Cardiac muscle cell (in vitro differentiated cells and primary cell): Measurements from ENCODE around the gene ACER3. TPM values are rescaled to one million over a fixed set of nuclear protein-coding genes. Genes with fewer than 3 reads are reported as not detected.

Source experiments
- DNase-seq, 2 donors: peaks; one replicate each; pipeline versions ENCODE4 v3.0.0 to v3.0.0-alpha.2; 2010 to 2017; ENCODE audit warnings: low read depth in 1 of 2, low spot score in 1 of 2
- H3K27ac ChIP-seq: fragments of 200-600 bp; sonication (generic); 2 replicates; pipeline ENCODE4 v1.5.1; 2016
- H3K27me3 ChIP-seq: fragments of 200-600 bp; sonication (generic); 2 replicates; pipeline ENCODE4 v1.6.0; 2016; ENCODE audit warnings: control low read depth
- H3K36me3 ChIP-seq: fragments of 200-600 bp; sonication (generic); 2 replicates; pipeline ENCODE4 v1.5.1; 2016; ENCODE audit warnings: control low read depth
- H3K4me1 ChIP-seq: fragments of 200-600 bp; sonication (generic); 2 replicates; pipeline ENCODE4 v1.8.1; 2017; ENCODE audit warnings: low read depth, mild to moderate bottlenecking, mixed run types
- H3K4me3 ChIP-seq: fragments of 200-600 bp; sonication (generic); 2 replicates; pipeline ENCODE4 v1.5.1; 2016; ENCODE audit warnings: mild to moderate bottlenecking
- H3K9me3 ChIP-seq: fragments of 200-600 bp; sonication (generic); 2 replicates; pipeline ENCODE4 v1.5.1; 2017; ENCODE audit warnings: low read depth, mild to moderate bottlenecking, control low read depth
- CTCF ChIP-seq: IDR thresholded peaks from 2 replicates; pipeline ENCODE4 v1.5.1; 2012; ENCODE audit warnings: low read depth, mild to moderate bottlenecking, low read length
- polyA plus RNA-seq: library from polyadenylated mRNA; unstranded; fragments of >200 nt; fragmentation: Nextera tagmentation; extraction: Ambion mirVana; gene quantifications from 2 replicates; pipeline ENCODE4 v1.2.1, GENCODE V29; 2016
- total RNA-seq: library from RNA; depleted of rRNA; stranded (reverse); fragments of >200 nt; gene quantifications from 2 replicates; pipeline ENCODE4 v1.2.3, GENCODE V29; 2016

Gene ACER3
- total and polyA plus RNA-seq, 2 experiments from 2014 or later, result 5.6 to 9.8 TPM

GRCh38 chr11:76872959-76873827 lies 12.5 kb downstream of the ACER3 start:
- H3K27ac ChIP-seq, result no peak overlapping the region
- H3K9me3 ChIP-seq, result no peaks in the 10 kb centered on the region
- no peak for TF ChIP-seq CTCF
- no peaks in the 10 kb centered on the region for H3K4me1 ChIP-seq
- no peak for DNase-seq
- H3K27me3 ChIP-seq, result no peaks in the 10 kb centered on the region
- no peaks in the 10 kb centered on the region for H3K36me3 ChIP-seq
- H3K4me3 ChIP-seq, result no peak overlapping the region

- no peak overlapping the region for H3K27ac ChIP-seq
- no peaks in the 10 kb centered on the region for H3K9me3 ChIP-seq
- no peak for TF ChIP-seq CTCF
- no peaks in the 10 kb centered on the region for H3K27me3 ChIP-seq
- no peak overlapping the region for H3K4me3 ChIP-seq
- H3K4me1 ChIP-seq, result no peaks in the 10 kb centered on the region
- DNase-seq, result no peak
- H3K36me3 ChIP-seq, result no peaks in the 10 kb centered on the region
These were observed 17.3 kb downstream of the ACER3 start for GRCh38 chr11:76878014-76878413.

- Histone ChIP-seq H3K27ac (no peak overlapping the region), H3K36me3 (no peaks in the 10 kb centered on the region)
These were observed 19.6 kb downstream of the ACER3 start for GRCh38 chr11:76880314-76880713.

GRCh38 chr11:76880956-76881355 lies 20.2 kb downstream of the ACER3 start:
- no peak for DNase-seq
- H3K27ac ChIP-seq, result no peak overlapping the region
- H3K27me3 ChIP-seq, result no peaks in the 10 kb centered on the region
- no peaks in the 10 kb centered on the region for H3K36me3 ChIP-seq
- no peaks in the 10 kb centered on the region for H3K9me3 ChIP-seq
- no peaks in the 10 kb centered on the region for H3K4me1 ChIP-seq
- no peak overlapping the region for H3K4me3 ChIP-seq
- no peak for TF ChIP-seq CTCF

More at GRCh38 chr11:76880314-76880713, 19.6 kb downstream of the ACER3 start:
- H3K9me3 ChIP-seq, result no peaks in the 10 kb centered on the region
- H3K27me3 ChIP-seq, result no peaks in the 10 kb centered on the region
- DNase-seq, result no peak
- no peak overlapping the region for H3K4me3 ChIP-seq
- TF ChIP-seq CTCF, result no peak
- H3K4me1 ChIP-seq, result no peaks in the 10 kb centered on the region

- H3K27me3 ChIP-seq, result no peaks in the 10 kb centered on the region
- no peak overlapping the region for H3K4me3 ChIP-seq
- no peaks in the 10 kb centered on the region for H3K36me3 ChIP-seq
- no peak for TF ChIP-seq CTCF
- H3K4me1 ChIP-seq, result peaks cover 9% of the 10 kb centered on the region
- peak in 1 of 2 donors; percentile 79 for DNase-seq
- no peak overlapping the region for H3K27ac ChIP-seq
- H3K9me3 ChIP-seq, result no peaks in the 10 kb centered on the region
These were observed 24.8 kb downstream of the ACER3 start for GRCh38 chr11:76885390-76886097.
